Amygdala (tissue), 56 donors: ENCODE measurements around the gene PLAU.

Experiments used
- DNase-seq, 56 donors: peaks; one replicate each; lab custom pipeline; 2025; lab: John Stamatoyannopoulos, UW

The PLAU gene

DNA sequence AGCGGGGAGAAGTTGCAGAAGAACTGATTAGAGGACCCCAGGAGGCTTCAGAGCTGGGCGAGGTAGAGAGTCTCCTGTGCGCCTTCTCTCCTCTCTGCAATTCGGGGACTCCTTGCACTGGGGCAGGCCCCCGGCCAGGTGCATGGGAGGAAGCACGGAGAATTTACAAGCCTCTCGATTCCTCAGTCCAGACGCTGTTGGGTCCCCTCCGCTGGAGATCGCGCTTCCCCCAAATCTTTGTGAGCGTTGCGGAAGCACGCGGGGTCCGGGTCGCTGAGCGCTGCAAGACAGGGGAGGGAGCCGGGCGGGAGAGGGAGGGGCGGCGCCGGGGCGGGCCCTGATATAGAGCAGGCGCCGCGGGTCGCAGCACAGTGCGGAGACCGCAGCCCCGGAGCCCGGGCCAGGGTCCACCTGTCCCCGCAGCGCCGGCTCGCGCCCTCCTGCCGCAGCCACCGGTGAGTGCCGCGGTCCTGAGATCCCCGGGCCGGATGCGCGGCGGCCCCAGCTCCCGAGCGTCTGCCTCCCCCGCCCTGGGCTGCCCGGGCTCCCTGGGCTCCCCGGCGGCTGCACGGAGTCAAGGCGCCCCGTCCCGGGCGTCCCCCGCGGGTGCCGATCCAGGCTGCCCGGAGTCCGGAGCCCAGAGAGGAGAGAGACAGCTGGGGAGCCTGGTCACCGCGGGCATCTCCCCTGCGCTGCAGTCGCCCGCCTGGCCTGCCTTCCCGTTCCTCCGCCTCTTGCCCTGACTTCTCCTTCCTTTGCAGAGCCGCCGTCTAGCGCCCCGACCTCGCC, at the start of gene PLAU:
PLAU (plus strand) TSS at position 369 of the 789 bp plus-strand sequence. CDS start 424 bp downstream, outside the sequence.
- DNase-seq = peak in 7 of 56 donors; percentile 7 to 48 (median 13)

DNA sequence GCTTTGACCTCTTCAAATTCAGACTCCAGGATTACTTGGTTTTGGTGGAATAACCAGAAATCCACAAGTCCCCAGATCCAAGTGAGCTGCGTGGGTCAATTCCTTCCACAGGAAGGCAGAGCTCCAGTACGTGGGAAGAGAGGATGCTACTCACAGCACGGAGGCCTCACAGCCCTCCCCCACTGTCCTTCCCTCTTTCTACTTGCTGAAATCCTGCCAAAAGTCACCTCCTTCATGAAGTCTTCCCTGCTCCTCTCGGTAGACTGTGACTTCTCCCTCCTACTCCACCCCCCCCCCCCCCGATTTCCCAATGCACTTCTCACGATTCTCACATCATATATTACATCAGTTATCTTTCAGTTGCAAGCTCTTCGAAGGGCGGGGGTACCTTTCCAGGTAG, 48.9 kb upstream of the PLAU start:
- peak in 3 of 56 donors; percentile 15 to 30 (median 24) for DNase-seq

DNA sequence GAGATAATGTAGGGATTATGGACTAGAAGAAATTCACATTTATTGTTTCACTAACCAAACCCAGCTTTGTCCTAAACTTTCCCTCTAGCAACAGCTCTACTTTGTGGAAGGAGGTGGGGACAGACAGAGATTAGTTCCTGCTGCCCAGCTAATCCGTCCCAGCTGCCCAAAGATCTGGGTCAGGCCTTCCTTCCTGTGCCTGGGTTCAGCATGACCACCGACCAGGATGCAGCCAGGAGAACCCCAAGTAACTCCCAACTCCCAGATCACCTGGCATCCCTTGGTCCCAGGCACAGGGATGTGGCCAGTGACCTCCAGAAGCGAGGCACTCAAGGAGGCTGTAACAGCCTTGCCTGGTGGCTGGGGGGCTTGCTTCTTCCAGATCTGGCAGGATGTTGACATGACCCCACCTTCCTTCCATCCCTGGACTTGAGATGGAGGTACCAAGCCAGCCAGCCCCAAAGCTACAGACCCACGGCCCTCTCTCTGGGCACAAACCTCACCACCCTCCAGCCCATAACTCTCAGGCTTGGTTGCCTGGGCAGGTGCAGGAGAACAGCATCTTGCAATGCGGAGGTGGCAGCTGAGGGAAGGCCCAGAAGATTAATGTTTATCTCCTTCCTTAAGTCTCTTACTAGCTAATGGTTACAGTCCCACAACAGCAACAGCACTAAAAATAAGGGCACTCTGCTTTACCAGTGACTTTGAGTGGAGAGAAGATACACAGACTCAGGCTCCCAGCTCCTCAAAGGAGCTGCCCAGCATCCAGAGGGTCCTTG, 47.7 kb upstream of the PLAU start:
- DNase-seq = no peak

DNA sequence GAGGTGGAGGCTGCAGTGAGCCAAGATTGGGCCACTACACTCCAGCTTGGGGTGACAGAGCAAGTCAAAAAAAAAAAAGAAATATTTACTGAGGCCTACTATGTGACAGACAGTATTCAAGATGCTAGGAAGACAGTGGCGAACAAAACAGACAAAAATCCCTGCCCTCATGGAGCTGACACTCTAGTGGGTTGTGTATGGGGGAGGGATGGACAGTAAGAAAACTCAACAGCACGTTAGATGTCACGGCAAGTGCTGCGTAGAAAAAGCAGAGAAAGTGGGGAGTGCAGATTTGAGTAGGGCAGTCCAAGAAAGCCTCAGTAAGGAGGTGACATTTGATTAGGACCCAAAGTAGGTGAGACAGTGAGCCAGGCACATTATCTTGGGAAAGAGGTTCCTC, 46.7 kb upstream of the PLAU start:
- no peak for DNase-seq

DNA sequence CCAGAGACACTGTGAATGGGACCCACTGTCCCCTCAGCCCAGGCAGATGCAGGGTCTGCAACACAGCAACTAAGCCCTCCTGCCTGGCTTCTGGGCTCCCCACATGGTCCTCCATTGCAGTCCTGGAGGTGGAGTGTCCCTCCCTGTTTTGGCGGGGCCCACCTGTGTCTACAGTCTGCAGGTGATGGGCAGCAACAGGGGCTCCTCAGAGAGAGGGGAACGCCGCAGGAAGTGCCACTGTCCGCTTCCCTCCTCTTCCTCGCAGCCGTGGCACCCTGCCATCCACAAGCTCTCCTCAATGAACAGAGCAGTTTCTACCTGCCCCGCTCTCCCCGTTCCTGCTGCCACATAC, 45.8 kb upstream of the PLAU start:
- DNase-seq = no peak

DNA sequence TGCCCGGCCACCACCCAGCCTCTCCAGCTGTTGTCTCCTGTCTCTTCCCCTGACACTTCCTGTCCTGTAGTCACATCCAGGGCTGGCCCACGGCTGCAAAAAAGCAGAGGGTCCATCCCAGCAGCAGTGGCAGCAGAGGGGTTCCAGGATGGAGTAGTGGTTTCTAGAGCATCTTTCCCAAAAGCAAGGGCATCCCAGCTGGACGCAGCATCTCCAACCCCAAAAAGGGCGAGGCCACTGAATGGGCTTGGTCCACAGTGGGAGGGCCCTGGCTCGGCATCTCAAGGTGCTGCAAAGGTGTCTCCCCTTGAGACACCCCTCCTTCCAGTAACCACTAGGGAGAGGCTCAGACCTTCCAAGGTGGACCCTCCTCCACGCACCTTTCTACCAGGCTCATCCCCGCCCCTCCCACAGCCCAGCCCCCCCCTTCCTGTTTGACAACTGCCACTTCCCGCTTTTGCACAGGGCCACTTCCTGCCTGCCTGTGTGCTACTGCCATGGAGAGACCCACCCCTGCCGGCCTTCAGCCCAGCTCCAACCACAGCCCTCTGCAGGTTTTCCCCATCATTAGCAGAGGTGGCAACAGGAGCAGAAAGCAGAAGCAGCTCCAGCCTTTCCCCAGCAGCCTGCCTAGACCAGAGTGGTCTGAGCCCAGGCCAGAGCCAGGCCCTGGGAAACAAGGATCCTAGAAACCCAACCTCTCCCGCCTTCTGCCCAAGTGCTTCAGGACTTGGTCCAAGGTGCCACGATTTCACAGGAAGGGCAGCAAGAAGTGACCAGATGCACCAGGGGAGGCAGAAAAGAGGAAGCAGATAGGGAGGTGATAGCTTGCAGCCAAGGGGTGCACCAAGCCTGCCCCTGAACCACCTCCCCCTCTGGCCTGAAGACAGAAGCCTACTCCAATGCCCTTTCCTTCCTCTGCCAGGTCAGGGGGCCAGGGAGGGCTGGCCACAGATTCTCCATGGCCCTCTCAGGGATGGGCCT, 45.2 kb upstream of the PLAU start:
- DNase-seq = peak in 1 of 56 donors; percentile 14

DNA sequence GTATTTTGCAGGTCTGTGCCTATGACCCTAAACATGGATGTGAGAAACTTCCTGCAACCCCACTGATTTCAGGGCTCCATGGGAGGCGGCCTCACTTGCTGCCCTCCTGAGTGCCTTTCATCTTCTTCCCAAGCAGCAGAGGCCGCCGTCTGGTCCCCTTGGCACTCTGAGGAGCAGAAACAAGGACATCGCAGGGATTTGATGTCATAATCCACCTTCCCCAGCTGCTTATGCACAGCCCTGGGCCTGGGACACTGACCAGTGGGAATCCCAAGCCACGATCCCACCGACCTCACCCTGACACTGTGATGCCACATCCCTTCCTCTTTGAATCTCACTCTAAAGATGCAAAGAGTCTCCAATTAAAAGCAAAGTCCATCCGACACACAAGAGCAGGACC, 44.3 kb upstream of the PLAU start:
- DNase-seq = no peak

DNA sequence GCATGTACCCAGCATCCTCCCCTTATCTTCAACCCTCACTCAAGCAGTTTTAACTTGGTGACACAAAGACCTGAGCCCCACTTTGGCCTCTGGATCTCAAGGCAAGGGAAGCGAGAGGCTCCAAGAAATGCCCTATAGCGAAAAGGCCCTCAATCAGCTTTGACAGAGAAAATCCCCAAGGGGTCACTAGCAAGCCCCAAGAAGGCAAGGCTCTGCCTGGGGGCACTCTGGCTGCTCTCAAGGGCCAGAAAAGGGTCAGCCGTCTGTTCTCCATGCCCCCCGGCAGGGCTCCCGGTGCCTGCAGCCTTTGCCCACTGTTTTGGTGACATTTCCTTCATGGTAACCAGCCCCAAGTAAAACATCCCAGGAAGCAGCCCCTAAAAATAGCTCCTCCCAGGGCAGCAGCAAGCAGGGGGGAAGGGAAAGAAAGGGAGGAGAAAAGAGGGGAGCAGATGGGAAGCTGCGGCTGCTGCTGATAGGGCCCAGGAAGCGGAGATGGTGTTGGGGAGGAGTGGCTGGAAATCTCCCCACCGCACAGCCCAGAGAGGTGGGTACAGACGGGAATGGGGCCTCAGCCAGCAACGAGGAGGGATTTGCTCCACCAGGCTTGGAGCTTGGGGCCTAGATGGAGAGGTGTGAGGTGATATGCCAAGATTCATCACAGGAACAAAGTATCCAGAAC, 43.7 kb upstream of the PLAU start:
- DNase-seq = peak in 4 of 56 donors; percentile 24 to 41 (median 28)

DNA sequence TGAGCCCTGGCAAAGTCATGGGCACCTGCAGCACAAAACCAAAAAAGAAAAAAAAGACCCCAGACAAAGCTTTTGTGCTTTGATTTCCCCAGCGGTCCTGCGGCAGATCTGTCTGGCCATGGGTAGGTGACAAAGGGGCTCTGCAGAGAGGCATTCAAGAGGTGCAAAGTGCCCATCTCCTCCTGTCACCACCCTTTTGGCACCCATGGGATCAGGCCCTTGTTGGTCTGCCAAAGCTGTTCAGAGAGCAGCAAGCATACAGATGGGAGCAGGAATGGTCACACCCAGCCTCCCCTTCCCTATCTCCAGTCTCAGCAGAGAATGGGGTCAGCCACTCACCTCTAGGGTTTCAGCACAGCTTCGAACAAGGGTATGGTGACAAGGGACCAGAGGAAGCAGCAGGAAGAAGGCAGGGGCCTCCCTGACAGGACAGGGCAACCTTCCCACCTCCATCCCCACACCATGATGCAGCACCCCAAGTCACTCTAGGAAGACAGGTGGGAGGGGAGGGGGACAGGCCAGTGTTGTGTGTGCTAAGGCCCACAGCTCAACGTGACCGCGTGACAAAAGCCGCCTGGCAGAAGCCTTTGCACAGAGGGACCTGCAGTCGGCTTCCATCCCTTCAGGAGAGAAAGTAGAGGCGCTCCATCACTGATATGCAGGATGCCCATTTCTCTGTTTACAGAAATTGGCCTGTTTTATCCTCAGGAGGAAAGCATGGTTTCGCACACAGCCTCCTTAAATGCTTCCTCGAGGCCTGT, 42.9 kb upstream of the PLAU start:
- DNase-seq = no peak

DNA sequence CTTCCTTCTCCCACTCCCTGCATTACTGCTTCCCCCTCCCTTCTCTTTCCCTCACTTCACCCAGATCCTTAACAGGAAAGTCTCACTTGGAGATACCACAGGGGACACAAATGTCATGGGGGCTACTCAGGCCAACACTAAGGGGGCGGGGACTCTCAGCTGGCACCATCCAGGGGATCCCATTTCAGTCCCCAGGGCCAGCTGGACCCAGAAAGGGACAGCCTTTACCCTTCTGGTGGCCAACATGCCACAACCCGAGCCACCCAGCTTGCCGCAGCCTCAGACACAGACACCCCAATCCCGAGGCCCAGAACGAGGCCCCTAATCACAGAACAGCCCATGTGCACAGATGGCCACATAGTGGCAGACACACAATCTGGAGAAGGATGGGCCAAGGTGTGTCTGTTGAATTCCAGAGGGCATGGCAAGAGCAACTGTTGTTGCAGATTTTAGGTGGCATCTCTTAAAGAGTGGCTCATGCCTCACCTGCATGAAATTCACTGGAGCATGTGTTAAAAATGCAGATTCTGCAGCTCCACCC, 42.2 kb upstream of the PLAU start:
- no peak for DNase-seq

DNA sequence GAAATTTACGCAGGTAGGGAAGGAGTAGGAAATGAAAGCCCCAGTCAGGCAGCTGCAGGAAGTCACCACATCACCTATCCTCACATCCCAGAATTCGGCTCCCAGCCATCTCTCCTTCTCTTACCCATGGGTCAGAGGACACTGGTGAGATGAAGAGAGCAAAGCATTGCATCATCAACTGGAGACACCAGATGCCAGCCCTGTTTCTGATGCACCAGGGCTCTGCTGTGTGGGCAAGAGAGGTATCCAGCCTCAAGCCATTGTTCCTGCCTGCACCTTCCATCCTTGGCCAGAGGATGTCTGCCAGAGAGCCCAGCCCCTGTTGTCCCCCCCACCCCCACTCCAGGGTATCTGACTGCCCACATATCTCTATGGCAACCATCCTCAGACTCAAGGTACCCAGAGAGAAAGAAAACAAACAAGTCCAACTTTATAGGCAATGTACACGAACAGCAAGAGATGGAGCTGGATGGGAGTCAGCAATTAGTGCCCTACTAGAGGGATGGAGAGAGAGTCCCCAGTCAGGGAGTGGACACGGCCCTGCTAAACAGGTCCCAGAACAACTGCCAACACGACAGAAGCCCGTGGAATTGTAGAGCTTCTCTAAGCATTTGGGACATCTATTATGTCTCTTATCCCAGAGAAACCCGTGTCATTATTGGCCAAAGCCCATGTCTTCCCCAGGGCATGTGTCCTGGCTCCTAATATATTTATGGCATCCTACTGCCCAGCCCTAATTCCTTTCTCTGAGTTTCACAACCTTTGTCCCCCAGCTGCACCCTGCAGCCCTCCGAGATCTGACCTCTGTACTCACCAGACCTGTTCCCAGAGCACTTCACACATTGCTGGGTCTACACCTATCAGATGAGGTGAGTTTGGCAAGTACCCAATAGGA, 39.4 kb upstream of the PLAU start:
- DNase-seq = no peak

DNA sequence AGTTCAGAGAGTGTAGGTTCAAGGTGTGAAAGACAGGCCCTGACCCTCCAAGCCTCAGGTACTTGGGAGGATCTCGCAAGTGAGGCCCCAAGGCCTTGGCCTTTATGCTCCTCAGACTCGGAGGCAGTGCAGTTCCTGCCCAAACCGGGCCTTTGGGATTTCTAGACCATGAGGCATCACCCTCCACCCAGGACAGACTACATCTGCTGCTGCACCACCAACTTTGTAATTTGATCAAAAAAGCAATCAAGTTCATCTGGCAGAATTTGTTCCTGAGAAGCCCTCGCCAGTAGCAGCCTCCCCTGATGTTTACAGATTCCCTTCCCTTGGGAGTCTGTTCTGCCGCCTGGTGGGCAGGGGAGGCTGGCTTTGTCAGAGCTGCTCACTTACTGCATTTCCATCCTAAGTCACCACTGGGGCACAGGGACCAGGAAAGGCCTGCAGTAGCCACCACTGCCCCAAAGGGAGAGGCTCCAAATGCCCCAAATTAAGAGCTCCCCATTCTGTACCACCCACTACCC, 38.7 kb upstream of the PLAU start:
- DNase-seq = peak in 16 of 56 donors; percentile 20 to 63 (median 31)

DNA sequence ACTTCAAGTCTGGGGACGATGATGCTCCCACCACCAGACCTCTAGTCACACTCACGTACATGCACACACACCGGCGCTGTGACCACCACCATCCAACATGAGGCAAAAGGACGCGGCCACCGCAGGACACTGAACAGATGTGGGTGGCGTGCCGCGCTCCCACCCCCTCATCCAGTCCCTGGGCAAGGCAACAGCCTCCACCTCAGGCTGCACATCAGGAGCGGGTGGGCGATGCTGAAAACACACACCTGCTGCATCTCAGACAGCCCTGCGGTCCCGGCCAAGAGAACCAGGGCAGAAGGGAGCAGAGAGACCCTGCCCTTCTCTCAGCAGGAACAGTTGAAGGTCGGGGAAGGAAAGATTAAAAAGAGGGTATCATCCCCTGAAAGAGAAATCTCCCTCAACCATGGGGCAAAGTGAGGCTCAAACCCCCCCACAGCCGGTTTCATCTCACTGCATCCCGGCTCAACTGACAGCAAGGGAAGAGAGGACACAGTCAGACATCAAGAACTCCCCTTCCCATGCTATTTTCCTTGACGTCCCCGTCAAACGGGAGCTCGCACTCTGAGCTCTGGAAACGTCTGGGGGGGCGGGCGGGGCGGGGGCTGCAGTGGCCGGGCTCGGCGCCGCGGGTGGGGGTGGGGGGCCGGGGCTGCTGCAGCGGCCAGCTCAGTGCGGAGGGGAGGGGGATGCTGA, 37.6 kb upstream of the PLAU start:
- DNase-seq = no peak

DNA sequence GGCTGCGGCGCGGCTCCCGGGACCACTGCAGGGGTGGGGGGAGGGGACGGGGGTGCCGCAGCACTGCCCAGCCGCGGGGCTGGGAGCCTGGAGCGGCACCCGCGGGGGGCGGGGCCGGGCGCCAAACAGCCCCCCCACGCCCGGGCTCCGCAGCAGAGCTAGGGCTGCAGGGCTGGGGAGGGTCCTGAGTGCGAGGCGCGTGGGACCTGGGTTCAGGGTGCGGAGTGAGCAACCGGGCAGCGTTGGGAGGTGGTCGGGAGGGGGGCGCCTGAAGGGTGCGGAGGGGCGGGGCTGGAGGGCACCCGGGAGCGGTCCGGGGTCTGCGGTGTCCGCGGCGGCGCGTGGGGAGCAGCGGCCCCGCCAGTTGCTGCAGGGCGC, 37.1 kb upstream of the PLAU start:
- peak in 1 of 56 donors; percentile 44 for DNase-seq

DNA sequence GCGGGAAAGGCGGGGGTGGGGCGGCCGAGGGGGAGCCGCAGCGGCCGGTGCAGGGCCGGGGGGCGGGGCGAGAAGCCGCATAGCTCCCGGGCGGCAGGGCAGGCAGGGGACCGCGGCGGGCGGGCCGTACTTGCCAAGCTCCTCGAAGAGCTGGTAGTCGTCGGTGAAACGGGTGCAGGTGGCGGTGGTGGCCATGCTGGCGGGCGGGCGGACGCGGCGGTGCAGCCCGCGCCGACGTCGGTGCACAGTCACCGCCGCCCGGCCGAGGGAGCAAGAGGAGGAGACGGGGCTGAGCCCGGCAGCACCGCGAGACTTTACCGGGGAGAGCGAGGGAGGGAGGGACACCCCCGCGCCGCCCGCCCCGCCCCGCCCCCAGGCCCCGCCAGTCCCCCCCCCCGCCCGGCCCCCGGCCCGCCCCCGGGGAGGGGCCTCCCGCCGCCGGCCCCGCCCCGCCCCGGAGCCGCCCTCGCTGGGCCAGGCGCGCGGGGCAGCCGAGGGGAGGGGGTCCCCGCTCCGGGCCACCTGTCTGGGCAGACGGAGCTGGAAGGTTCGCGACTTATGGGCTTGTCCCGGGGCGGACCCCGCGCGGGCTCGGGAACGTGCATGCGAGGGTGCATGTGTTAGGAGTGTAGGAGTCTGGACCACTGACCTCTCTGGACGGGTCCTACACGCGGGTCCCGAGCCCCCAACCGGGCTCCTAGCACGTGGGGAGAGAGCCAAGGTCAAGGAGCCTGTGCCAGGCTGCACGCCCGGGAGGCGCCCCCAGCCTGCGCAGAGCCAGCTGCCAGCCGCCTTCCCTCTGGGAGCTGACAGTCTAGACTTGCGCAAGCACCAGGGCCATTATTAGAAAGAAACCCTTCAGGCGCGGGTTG, 36.4 kb upstream of the PLAU start, which contains the start of gene CAMK2G:
CAMK2G (minus strand) TSS at position 289 of the 872 bp plus-strand sequence; CDS start at position 195, 94 bp downstream.
- peak in 47 of 56 donors; percentile 25 to 88 (median 61) for DNase-seq

DNA sequence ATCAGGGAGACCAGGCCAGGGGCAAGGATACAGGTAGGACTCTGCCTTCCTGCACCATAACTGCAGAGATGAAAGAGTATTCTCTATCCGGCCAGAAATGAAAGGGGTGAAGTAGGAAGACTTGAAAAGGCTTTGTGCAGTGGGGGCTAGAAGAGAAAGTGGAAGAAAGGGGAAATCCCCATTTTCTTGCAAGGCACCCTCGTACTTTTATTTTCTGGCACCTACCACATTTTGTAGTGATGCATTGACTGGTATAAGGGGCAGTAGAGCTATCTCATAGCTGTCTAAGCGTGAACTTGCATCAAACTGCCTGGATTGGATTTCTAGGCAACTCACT, 35.8 kb upstream of the PLAU start:
- DNase-seq = no peak
